Measurements from ENCODE around the gene ZFPM1. TPM values are rescaled to one million over a fixed set of nuclear protein-coding genes. Genes with fewer than 3 reads are reported as not detected.

ZFPM1 gene
- polyA plus RNA-seq, 1 experiment, result 0.20 TPM

DNA sequence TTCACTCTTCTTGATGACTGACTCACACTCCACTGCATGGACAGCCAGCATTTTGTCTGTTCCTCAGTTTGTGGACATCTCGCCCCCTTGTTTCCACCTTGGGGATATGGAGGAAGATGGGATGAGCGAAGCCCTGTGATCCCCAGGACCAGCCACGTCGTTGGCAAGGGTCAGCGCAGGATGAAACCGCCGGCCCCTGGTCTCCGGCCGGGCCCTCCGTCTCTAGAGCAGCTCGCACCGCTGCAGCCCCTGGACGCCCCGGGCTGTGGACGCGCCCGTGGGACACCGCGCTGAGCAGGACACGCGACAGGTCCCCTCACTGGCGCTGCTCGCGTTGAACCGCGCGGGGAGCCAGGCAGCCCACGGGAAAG, 116.5 kb downstream of the ZFPM1 start:
- TF ChIP-seq, protein P1, sequence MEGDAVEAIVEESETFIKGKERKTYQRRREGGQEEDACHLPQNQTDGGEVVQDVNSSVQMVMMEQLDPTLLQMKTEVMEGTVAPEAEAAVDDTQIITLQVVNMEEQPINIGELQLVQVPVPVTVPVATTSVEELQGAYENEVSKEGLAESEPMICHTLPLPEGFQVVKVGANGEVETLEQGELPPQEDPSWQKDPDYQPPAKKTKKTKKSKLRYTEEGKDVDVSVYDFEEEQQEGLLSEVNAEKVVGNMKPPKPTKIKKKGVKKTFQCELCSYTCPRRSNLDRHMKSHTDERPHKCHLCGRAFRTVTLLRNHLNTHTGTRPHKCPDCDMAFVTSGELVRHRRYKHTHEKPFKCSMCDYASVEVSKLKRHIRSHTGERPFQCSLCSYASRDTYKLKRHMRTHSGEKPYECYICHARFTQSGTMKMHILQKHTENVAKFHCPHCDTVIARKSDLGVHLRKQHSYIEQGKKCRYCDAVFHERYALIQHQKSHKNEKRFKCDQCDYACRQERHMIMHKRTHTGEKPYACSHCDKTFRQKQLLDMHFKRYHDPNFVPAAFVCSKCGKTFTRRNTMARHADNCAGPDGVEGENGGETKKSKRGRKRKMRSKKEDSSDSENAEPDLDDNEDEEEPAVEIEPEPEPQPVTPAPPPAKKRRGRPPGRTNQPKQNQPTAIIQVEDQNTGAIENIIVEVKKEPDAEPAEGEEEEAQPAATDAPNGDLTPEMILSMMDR (IDR thresholded peaks at IDR 0.05; ENCODE audit: low read depth, low read length), result no peak
- H3K9me3 ChIP-seq (ENCODE audit: control insufficient read depth, insufficient read depth, low read length), result no peaks in the 10 kb centered on the region; the same call in 1 of the 2 replicates
- H3K27me3 ChIP-seq (ENCODE audit: control insufficient read depth, insufficient read depth, low read length), result no peaks in the 10 kb centered on the region
- POLR2A ChIA-PET, result interaction anchor here (0.6 to 1.5 kb wide), 14 partner anchors 9 to 998 kb away, joined by 3 to 8 read pairs (median 3); partner anchors contain the start of genes APRT and SLC7A5
- CTCF ChIA-PET, result interaction anchor here (1.0 kb wide), 1 partner anchor 10 kb away, joined by 7 read pairs; no protein-coding TSS in a partner anchor
- no peak overlapping the region for H3K27ac ChIP-seq (ENCODE audit: low read depth, low read length)
- no peak for DNase-seq (ENCODE audit: low read depth, low spot score)
- peak overlapping the region; percentile 73 for H3K4me3 ChIP-seq (ENCODE audit: low read depth, low read length)

DNA sequence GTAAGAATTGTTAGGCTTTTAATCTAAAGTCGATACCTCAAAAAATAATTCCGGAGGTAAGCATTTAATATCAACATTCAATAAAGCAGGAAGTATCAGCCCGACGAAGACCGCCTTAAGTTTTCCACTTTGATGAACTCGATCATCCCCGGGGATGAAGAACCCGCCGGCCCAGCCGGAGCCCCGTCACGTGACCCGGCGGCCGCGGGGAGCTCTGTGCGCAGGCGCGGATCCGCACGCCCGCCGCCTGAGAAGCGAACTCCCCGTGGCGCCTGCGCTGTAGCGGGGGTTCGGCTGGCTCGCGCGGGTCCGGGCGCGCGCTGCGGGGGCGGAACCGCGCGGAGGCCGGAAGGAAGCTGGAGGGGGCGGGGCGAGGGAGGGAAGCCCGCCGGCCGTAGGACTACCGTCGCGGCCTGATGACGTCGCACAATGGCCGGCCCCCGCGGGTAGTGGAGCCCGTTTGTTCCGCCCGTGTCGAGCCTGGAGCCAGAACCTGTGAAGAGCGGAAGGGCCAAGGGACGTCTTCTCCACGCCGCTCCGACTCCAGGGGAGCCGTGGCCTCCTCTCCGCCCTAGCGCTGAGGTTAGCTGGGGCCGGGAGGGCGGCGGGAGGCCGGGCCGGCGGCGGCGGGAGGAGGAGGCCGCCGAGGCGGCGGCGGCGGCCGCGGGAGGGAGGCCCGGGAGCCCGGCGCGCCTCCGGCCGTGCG, 117.1 kb downstream of the ZFPM1 start, which contains the start of gene ZC3H18:
Gene ZC3H18, plus strand, starts transcription at position 419 of the 706 bp plus-strand sequence. CDS start 6,721 bp downstream, outside the sequence.
- ChIA-PET CTCF (interaction anchor here (1.0 kb wide), 1 partner anchor 11 kb away, joined by 7 read pairs; no protein-coding TSS in a partner anchor), POLR2A (interaction anchor here (0.5 to 1.5 kb wide), 16 partner anchors 9 to 1364 kb away, joined by 3 to 10 read pairs (median 3); partner anchors contain the start of genes APRT, MVD and SLC7A5)
- peak; percentile 82 for DNase-seq (ENCODE audit: low read depth, low spot score)
- Histone ChIP-seq H3K9me3 (ENCODE audit: control insufficient read depth, insufficient read depth, low read length) (no peaks in the 10 kb centered on the region; the same call in 1 of the 2 replicates), H3K27ac (ENCODE audit: low read depth, low read length) (peak within 1 kb of the TSS; percentile 57), H3K4me3 (ENCODE audit: low read depth, low read length) (peak within 1 kb of the TSS; percentile 83), H3K27me3 (ENCODE audit: control insufficient read depth, insufficient read depth, low read length) (no peaks in the 10 kb centered on the region)
- TF ChIP-seq, protein P1 (IDR thresholded peaks at IDR 0.05; ENCODE audit: low read depth, low read length), result no peak

DNA sequence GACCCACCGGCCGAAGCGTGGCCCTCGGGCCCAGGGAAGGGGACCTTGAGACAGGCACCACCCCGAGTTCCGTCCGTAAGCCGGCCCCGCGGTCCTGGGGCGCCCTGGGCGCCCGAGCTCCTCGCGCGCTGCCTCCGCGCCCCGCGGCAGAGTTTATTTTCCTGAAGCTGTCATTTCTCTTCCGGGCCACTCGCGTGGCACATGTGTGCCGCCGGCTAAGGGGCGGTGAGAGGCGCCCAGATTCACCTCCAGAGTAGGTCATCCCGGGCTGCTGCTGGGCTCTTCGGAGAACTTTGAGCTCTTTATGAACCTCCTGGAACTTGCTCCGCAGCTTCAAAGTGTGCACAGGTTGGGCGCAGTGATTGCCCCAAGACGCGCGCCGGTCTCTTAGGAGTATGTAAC, 117.6 kb downstream of the ZFPM1 start:
- Histone ChIP-seq H3K9me3 (ENCODE audit: control insufficient read depth, insufficient read depth, low read length) (no peaks in the 10 kb centered on the region; the same call in 1 of the 2 replicates), H3K27ac (ENCODE audit: low read depth, low read length) (no peak overlapping the region), H3K4me3 (ENCODE audit: low read depth, low read length) (peak overlapping the region; percentile 83), H3K27me3 (ENCODE audit: control insufficient read depth, insufficient read depth, low read length) (no peaks in the 10 kb centered on the region)
- DNase-seq (ENCODE audit: low read depth, low spot score), result no peak
- TF ChIP-seq, protein P1 (IDR thresholded peaks at IDR 0.05; ENCODE audit: low read depth, low read length), result no peak
- POLR2A ChIA-PET, result interaction anchor here (0.5 to 1.5 kb wide), 5 partner anchors 10 to 1364 kb away, joined by 3 to 10 read pairs (median 5); partner anchors contain the start of genes APRT and MVD
- CTCF ChIA-PET, result interaction anchor here (1.0 kb wide), 1 partner anchor 12 kb away, joined by 7 read pairs; no protein-coding TSS in a partner anchor

DNA sequence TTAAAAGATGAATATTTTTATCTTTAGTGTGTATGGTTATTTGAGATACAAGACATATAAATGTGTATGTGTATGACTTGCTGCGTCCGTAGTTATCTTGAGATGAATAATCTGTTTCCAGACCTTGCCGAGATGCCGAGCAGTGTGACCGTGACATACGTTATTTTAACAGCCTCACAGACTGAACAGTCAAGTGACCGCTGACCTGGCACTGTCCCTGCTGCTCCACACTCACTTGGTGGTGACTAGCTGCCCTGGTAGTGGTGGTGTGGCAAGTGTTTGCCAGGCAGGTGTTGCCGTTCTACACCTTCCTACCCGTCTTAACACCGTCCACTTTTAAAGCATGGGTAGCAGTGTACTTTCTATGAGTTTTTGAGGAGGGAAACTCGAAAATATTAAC, 122.2 kb downstream of the ZFPM1 start:
- no peak for DNase-seq (ENCODE audit: low read depth, low spot score)
- Histone ChIP-seq H3K27ac (ENCODE audit: low read depth, low read length) (no peak overlapping the region), H3K27me3 (ENCODE audit: control insufficient read depth, insufficient read depth, low read length) (no peaks in the 10 kb centered on the region), H3K9me3 (ENCODE audit: control insufficient read depth, insufficient read depth, low read length) (no peaks in the 10 kb centered on the region; the same call in 1 of the 2 replicates), H3K4me3 (ENCODE audit: low read depth, low read length) (no peak overlapping the region)
- TF ChIP-seq, protein P1 (IDR thresholded peaks at IDR 0.05; ENCODE audit: low read depth, low read length), result no peak
- POLR2A ChIA-PET, result no interaction called here
- CTCF ChIA-PET, result no interaction called here

DNA sequence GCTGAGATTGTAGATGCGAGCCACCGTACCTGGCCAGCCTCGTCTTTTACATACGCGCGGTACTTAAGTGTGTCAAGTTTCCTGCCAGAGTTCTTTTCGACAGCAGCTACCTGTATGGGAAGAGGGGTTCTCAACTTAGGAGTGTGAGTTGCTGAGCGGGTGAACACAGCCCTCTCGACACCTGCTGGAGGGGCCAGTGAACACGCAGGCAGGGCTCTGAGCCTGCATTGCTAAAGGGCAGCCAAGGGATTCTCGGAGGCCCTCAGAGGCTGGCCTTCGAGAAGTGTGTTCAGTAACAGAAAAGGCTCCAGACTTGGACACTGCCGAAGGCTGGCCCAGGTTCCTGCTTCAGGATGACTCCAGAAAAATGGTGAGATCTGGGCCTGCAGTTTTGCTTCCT, 123.2 kb downstream of the ZFPM1 start:
- ChIA-PET POLR2A (no interaction called here), CTCF (no interaction called here)
- Histone ChIP-seq H3K9me3 (ENCODE audit: control insufficient read depth, insufficient read depth, low read length) (no peaks in the 10 kb centered on the region), H3K4me3 (ENCODE audit: low read depth, low read length) (no peak overlapping the region), H3K27ac (ENCODE audit: low read depth, low read length) (no peak overlapping the region), H3K27me3 (ENCODE audit: control insufficient read depth, insufficient read depth, low read length) (no peaks in the 10 kb centered on the region)
- TF ChIP-seq, protein P1 (IDR thresholded peaks at IDR 0.05; ENCODE audit: low read depth, low read length), result no peak
- DNase-seq (ENCODE audit: low read depth, low spot score), result no peak

All from AG04450 (cell line).